Karpas-422 (cell line): ENCODE results near the gene METTL25B. TPM values are rescaled to one million over a fixed set of nuclear protein-coding genes. Genes with fewer than 3 reads are reported as not detected.
"Not testable (repeated sequence)": the region's sequence is repeated elsewhere in the genome, so short reads cannot be mapped to it uniquely, and the experiment has no call there.

ENCODE experiments used
- DNase-seq: peaks from one replicate; pipeline ENCODE4 v3.0.0-alpha.2; 2015
- H2AFZ ChIP-seq: fragments of 200-600 bp; sonication (generic); 2 replicates; pipeline ENCODE4 v1.6.1; 2014; ENCODE audit warnings: antibody characterized with exemption, low read length, mixed read lengths
- H3K27ac ChIP-seq: fragments of 200-600 bp; sonication (generic); 2 replicates; pipeline ENCODE4 v1.5.1; 2014; ENCODE audit warnings: mild to moderate bottlenecking, low read length, moderate library complexity
- H3K27me3 ChIP-seq: fragments of 200-600 bp; sonication (generic); 2 replicates; pipeline ENCODE4 v1.6.1; 2014; ENCODE audit warnings: low read length, mixed read lengths
- H3K36me3 ChIP-seq: fragments of 200-600 bp; sonication (generic); 2 replicates; pipeline ENCODE4 v1.6.1; 2014; ENCODE audit warnings: low read length, mixed read lengths; ENCODE audit not compliant: insufficient read depth
- H3K4me1 ChIP-seq: fragments of 200-600 bp; sonication (generic); 2 replicates; pipeline ENCODE4 v1.6.1; 2014; ENCODE audit warnings: mild to moderate bottlenecking, low read length, mixed read lengths
- H3K4me2 ChIP-seq: fragments of 200-600 bp; sonication (generic); 2 replicates; pipeline ENCODE4 v1.6.1; 2014; ENCODE audit warnings: low read length, low read depth, mild to moderate bottlenecking; ENCODE audit not compliant: poor library complexity, severe bottlenecking
- H3K4me3 ChIP-seq: fragments of 200-600 bp; sonication (generic); 2 replicates; pipeline ENCODE4 v1.5.1; 2014; ENCODE audit warnings: mild to moderate bottlenecking, antibody characterized with exemption, low read length, mixed read lengths
- H3K79me2 ChIP-seq: fragments of 200-600 bp; sonication (generic); 2 replicates; pipeline ENCODE4 v1.6.1; 2014; ENCODE audit warnings: mild to moderate bottlenecking, low read length, mixed read lengths
- H3K9ac ChIP-seq: fragments of 200-600 bp; sonication (generic); 2 replicates; pipeline ENCODE4 v1.6.0; 2014; ENCODE audit warnings: low read length
- H3K9me2 ChIP-seq: fragments of 200-600 bp; sonication (generic), shearing (Covaris generic); replicated peaks from 2 replicates; pipeline ENCODE4 v1.6.0; 2014; ENCODE audit warnings: mild to moderate bottlenecking, low read length, moderate library complexity; ENCODE audit not compliant: insufficient read depth
- H3K9me3 ChIP-seq: fragments of 300-700, 200-600 bp; sonication (generic); 2 replicates; pipeline ENCODE4 v1.6.1; 2014; ENCODE audit warnings: low read length, mixed read lengths
- H4K20me1 ChIP-seq: fragments of 200-600 bp; sonication (generic); 2 replicates; pipeline ENCODE4 v1.6.1; 2014; ENCODE audit warnings: mild to moderate bottlenecking, antibody characterized with exemption, low read length, low read depth; ENCODE audit not compliant: insufficient read depth
- total RNA-seq: library from RNA; depleted of rRNA; stranded (reverse); fragments of >200 nt; shearing (Covaris generic); gene quantifications from 2 replicates; pipeline ENCODE4 v1.2.3, GENCODE V29; 2014; ENCODE audit warnings: low replicate concordance

METTL25B gene
- total RNA-seq, 1 experiment from 2014 or later = 22.8 TPM

DNA sequence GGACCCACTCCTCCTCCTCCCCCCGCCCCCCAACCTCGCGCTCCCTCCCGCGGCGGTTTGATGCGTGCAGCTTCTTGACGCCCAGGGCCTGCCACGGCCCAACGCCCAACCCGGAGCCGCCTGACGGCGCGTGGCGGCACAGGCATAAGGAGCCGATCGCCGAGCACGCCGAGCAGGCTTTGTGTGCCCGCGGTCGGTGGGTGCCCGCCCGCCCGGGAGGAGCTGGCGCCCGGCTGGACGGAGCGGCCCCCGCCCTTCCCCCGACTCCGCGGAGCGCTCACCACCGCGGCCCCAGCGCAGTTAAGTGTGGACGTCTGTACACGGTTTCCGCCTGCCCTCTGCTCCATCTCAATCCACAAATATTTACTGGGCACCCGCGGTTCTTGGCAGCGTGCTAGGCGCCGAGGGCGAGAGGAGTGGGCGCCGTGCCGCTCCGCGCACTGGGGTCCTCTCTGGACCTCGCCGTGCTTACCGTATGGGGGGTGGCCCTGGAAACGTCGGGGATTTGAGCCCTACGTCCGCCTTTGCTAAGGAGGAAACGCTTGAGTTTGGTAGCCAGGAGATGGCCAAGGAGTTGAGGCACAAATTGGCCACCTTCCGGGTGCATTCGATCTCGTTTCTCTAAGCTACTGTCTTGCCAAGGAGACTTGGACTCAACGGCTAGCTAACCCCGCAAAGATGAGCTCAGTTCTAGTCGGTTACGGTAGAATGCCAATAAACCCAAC is 23.6 kb downstream of the METTL25B start:
- peak overlapping the region; percentile 94 for H3K4me3 ChIP-seq

DNA sequence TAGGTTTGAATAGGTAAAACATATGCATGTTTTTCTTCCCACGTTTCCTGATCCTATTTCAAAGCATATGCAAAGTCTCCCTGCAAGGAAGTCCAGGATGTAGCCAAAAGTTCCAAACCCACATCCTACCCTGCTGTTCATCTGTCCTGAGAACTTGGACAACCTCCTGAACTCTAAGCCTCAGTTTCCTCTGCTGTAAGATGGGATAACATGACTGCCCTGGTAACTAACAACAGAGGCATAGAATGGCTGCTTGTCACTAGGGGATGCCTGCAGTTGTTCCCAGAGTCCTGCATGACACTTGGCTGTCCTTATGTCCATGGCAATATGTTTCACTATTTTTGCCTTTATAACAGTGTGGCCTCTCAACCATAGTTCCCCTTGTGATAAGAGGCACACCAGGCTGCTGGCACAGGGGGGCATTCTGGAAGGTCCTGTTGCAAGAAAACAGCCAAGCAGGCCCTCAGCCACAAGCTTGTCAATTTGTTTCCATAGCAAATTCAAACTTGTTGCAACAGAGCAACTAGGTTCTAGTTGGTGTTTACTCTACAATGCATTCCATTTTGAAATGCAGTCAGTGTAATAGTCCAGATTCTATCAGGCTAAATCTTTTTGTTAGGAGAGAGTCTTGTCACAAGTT is 24.7 kb downstream of the METTL25B start:
- Histone ChIP-seq H3K4me1 (peaks cover 36% of the 10 kb centered on the region), H3K27me3 (no peaks in the 10 kb centered on the region), H4K20me1 (0 out of 2 replicates have a peak, but pooled peaks cover 3% of the 10 kb centered on the region), H3K36me3 (no peaks in the 10 kb centered on the region), H3K79me2 (peaks cover 48% of the 10 kb centered on the region), H3K9me3 (no peaks in the 10 kb centered on the region), H3K4me2 (peak overlapping the region; percentile 83), H2AFZ (no peak overlapping the region), H3K9ac (peak overlapping the region; percentile 94), H3K9me2 (no peaks in the 10 kb centered on the region), H3K4me3 (peak overlapping the region; percentile 94), H3K27ac (peak overlapping the region; percentile 70; the same call in 1 of the 2 replicates)
- DNase-seq = peak; percentile 52

More for the DNA sequence above, 23.6 kb downstream of the METTL25B start:
- Histone ChIP-seq H4K20me1 (peaks cover 11% of the 10 kb centered on the region; the same call in 1 of the 2 replicates), H2AFZ (peak overlapping the region; percentile 51; the same call in 1 of the 2 replicates), H3K9me2 (no peaks in the 10 kb centered on the region), H3K4me2 (peak overlapping the region; percentile 83), H3K4me1 (peaks cover 46% of the 10 kb centered on the region), H3K9ac (peak overlapping the region; percentile 94), H3K79me2 (peaks cover 58% of the 10 kb centered on the region), H3K27ac (peak overlapping the region; percentile 70), H3K27me3 (no peaks in the 10 kb centered on the region), H3K36me3 (no peaks in the 10 kb centered on the region), H3K9me3 (no peaks in the 10 kb centered on the region)
- peak; percentile 99 for DNase-seq

DNA sequence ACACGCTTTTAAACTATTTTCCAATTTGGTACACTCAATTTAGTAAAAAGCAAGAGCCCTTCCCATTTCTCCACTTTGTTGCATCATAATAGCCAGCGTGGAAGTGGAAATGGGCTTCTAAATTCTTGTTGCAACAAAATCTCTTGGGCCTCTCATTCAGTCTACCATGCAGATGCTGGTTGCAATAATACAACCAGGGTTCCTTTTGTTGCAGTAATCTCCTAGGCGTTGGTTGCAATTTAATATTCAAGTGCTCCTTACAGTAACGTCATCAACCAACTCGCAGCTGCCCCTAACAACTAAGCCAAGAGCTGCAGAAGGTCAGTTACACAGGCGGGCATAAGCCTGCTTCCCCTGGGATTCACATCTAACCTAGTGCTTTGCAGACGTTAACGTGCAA is 25.9 kb downstream of the METTL25B start:
- Histone ChIP-seq H3K36me3 (no peaks in the 10 kb centered on the region), H3K4me3 (no peak overlapping the region), H3K9me3 (no peaks in the 10 kb centered on the region), H3K9me2 (no peaks in the 10 kb centered on the region), H3K27ac (no peak overlapping the region), H2AFZ (no peak overlapping the region), H4K20me1 (no peaks in the 10 kb centered on the region), H3K27me3 (no peaks in the 10 kb centered on the region), H3K4me2 (no peak overlapping the region), H3K4me1 (peaks cover 24% of the 10 kb centered on the region), H3K79me2 (peaks cover 36% of the 10 kb centered on the region), H3K9ac (no peak overlapping the region)
- no peak for DNase-seq

DNA sequence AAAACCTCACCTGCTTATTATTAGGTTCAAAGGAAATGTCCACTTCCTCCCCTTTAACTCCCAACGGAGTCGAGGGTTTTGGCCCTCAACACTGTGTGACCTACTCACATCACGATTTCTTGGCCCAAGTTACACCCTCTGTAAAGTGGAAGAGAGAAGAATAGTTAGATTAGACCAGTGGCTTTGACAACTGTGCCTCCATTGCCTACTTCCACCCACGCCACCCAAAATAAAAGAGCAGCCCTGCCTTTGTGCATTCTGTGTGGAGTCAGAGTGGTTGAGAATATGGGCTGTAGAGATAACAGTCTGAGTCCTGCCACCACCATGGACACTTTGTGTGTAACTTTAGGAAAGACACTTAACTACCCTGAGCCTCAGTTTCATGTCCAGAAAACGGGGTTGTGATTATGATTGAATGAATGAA is 27.3 kb downstream of the METTL25B start:
- Histone ChIP-seq H4K20me1 (no peaks in the 10 kb centered on the region), H3K27ac (no peak overlapping the region), H3K27me3 (no peaks in the 10 kb centered on the region), H3K9me2 (no peaks in the 10 kb centered on the region), H3K4me2 (no peak overlapping the region), H3K36me3 (no peaks in the 10 kb centered on the region), H3K79me2 (peaks cover 23% of the 10 kb centered on the region), H3K9ac (no peak overlapping the region), H3K9me3 (no peaks in the 10 kb centered on the region), H2AFZ (no peak overlapping the region), H3K4me3 (no peak overlapping the region), H3K4me1 (peaks cover 19% of the 10 kb centered on the region)
- no peak for DNase-seq

DNA sequence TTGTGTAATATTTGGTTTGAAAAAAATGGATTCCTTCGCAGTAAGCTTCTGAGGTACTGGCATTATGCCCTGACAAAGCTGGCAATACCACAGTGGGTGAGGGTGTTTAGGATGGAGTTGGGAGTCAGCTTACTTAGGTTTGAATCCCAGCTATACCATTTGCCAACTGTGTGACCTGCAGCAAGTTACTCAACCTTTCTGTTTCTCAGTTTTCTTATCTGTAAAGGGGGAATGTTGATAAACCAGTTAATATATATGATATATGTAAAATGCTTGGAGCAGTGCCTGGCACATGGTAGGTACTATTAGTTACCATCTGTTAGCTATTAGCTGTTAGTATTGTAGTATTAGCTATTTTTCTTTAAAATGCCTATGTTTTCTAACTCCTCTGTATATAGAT is 28.1 kb downstream of the METTL25B start:
- no peaks in the 10 kb centered on the region for H3K27me3 ChIP-seq
- H3K27ac ChIP-seq = no peak overlapping the region
- no peak overlapping the region for H2AFZ ChIP-seq
- H3K4me2 ChIP-seq = no peak overlapping the region
- H3K9me3 ChIP-seq = no peaks in the 10 kb centered on the region
- peaks cover 15% of the 10 kb centered on the region for H3K79me2 ChIP-seq
- H3K4me1 ChIP-seq = peaks cover 19% of the 10 kb centered on the region
- H3K4me3 ChIP-seq = no peak overlapping the region
- no peaks in the 10 kb centered on the region for H3K36me3 ChIP-seq
- no peaks in the 10 kb centered on the region for H3K9me2 ChIP-seq
- H4K20me1 ChIP-seq = no peaks in the 10 kb centered on the region
- no peak overlapping the region for H3K9ac ChIP-seq
- DNase-seq = no peak

DNA sequence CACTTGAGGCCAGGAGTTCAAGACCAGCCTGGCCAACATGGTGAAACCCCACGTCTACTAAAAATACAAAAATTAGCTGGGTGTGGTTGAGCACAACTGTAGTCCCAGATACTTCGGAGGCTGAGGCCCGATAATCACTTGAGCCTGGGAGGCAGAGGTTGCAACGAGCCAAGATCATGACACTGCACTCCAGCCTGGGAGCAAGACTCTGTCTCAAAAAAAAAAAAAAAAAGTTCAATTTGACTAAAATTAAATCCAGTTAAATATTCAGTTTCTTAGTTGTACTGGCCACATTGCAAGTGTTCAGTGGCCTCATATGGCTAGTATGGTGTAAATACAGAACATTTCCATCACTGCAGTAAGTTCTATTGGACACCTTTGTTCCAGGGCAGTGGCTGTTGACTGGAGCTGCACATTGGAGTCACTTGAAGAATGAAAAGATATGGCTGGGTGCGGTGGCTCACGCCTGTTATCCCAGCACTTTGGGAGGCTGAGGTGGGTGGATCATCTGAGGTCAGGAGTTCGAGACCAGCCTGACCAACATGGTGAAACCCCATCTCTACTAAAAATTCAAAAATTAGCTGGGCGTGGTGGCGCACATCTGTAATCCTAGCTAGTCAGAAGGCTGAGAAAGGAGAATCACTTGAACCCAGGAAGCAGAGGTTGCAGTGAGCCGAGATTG is 29.4 kb downstream of the METTL25B start:
- H3K9ac ChIP-seq, DNase-seq, H3K4me2 ChIP-seq: not testable (repeated sequence)

DNA sequence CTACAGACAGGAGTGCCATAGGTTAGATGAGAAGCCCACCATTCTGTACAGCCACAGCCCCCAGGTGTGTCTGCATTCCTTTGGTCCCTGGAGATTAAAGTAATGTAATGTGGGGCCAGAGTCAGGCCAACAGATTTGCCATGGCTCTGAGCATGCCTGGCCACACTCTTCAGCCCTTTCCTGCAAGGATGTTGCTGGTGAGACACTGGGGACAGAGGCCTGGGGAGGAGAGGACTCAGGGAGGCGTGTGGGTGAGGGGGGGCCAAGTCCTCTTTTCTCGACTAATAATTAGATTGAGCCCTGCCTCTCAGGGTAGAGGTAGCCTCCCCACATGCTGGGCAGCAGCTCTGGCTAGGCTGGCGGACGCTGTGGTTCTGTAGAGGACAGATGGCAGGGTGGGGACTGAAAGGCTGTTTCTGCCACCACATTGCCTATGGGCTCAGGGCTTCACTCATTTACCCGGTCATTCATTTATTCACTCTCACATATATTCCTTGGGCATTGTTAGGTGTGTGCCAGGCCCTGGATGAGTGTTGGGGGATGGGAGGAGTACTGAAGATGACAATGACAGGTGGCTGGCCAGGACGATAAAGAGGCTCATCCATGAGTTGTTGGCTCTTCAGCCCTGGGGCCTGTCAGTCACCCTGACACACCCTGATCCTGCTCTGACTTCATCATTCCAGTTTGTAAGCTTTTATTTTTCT is 32.0 kb downstream of the METTL25B start:
- DNase-seq = peak; percentile 21

More for the DNA sequence above, 29.4 kb downstream of the METTL25B start:
- H3K79me2 ChIP-seq, H3K36me3 ChIP-seq, H3K27ac ChIP-seq, H3K9me2 ChIP-seq, H3K9me3 ChIP-seq, H3K4me3 ChIP-seq, H3K27me3 ChIP-seq, H2AFZ ChIP-seq, H4K20me1 ChIP-seq: not testable (repeated sequence)
- peaks cover 14% of the 10 kb centered on the region for H3K4me1 ChIP-seq

DNA sequence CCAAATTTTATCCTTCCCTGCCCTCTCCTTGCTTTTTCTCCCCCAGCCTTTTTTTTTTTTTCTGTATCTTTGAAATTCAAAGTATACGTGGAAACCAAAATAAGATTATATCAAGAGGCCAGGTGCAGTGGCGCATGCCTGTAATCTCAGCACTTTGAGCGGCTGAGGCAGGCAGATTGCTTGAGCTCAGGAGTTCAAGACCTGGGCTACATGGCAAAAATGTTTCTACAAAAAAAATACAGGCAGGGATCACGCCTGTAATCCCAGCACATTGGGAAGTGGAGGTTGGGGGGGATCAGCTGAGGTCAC is 32.5 kb downstream of the METTL25B start:
- Histone ChIP-seq H3K27ac (no peak overlapping the region), H3K9ac (no peak overlapping the region), H3K27me3 (no peaks in the 10 kb centered on the region), H3K9me3 (no peaks in the 10 kb centered on the region), H3K4me2 (no peak overlapping the region), H3K4me1 (peaks cover 3% of the 10 kb centered on the region), H3K36me3 (no peaks in the 10 kb centered on the region), H3K9me2 (no peaks in the 10 kb centered on the region), H2AFZ (no peak overlapping the region), H3K79me2 (peaks cover 3% of the 10 kb centered on the region), H4K20me1 (no peaks in the 10 kb centered on the region), H3K4me3 (no peak overlapping the region)
- DNase-seq = no peak

More for the DNA sequence above, 32.0 kb downstream of the METTL25B start:
- no peak overlapping the region for H3K4me2 ChIP-seq
- H3K27me3 ChIP-seq = no peaks in the 10 kb centered on the region
- no peaks in the 10 kb centered on the region for H3K36me3 ChIP-seq
- peaks cover 4% of the 10 kb centered on the region for H3K4me1 ChIP-seq
- no peak overlapping the region for H3K4me3 ChIP-seq
- no peaks in the 10 kb centered on the region for H3K9me3 ChIP-seq
- no peak overlapping the region for H3K27ac ChIP-seq
- H4K20me1 ChIP-seq = no peaks in the 10 kb centered on the region
- H2AFZ ChIP-seq = no peak overlapping the region
- no peaks in the 10 kb centered on the region for H3K9me2 ChIP-seq
- H3K79me2 ChIP-seq = no peaks in the 10 kb centered on the region
- H3K9ac ChIP-seq = no peak overlapping the region
